Iris pigment epithelial cell (primary cell): ENCODE measurements around the gene APEH.

Experiments
- DNase-seq: peaks from one replicate; pipeline ENCODE4 v3.0.0-alpha.2; 2011; ENCODE audit warnings: low read depth

The APEH gene

DNA sequence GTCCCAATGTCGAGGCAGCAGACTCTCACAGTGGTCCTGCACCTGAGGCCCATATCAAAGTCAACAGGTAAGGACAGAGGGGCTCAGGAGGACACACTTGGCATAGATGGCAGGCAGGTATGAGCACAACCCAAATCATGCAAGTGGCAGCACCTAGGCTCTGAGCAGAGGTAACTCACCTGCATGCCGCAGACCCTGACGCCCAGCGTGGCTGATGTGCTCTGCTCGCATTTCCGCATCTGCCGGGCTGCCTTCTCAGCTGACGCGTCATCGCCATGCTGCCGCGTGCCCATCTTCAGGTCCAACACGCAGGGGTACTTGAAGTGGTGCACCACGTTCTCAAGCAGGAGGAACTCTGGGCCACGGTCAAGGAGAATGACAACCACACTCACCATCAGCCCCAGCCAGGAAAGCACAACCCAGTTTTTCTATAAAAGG lies 53.8 kb downstream of the APEH start:
- no peak for DNase-seq

DNA sequence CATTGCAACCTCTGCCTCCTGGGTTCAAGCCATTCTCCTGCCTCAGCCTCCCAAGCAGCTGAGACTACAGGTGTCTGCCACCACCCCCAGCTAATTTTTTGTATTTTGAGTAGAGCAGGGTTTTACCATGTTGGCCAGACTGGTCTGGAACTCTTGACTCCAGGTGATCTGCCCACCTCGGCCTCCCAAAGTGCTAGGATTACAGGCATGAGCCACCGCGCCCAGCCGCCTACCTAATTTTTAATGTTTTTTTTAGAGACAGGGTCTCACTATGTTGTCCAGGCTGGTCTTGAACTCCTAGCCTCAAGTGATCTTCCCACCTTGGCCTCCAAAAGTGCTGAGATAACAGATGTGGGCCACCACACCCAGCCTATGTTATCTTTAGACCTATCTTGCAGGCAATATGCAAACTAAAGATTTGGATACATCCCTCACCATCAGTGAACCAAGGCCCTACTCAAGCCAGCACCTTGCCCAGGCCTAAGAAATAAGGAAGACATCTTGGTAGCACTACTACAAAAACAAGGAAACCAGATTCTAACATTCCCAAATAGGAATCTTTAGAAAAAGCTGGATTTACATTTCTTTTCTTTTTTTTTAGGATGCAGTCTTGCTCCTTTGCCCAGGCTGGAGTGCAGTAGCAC lies 55.9 kb downstream of the APEH start:
- no peak for DNase-seq

- DNase-seq = no peak
These were observed 58.4 kb downstream of the APEH start for GRCh38 chr3:49732597-49732996.

DNA sequence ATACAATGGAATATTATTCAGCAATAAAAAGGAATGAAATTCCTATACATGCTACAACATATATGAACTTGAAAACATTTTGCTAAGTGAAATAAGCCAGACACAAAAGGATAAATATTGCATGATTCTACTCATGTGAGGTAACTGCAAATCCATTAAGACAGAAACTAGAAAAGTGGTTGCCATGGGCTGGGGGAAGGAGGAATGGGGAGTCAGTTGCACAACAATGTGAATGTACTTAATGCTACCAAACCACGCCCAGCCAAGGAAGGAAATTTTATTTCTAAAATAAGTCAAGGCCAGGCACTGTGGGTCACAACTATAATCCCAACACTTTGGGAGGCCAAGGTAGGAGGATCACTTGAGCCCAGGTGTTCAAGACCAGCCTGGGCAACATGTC lies 59.4 kb downstream of the APEH start:
- DNase-seq = peak; percentile 78
